A673 (cell line): ENCODE measurements around the gene GRB10. TPM values are rescaled to one million over a fixed set of nuclear protein-coding genes. Genes with fewer than 3 reads are reported as not detected.

Experiments used
- BruUV-seq: library from RNA; stranded (reverse); fragments of 400-500 nt; replicated peaks from 2 replicates; lab custom pipeline; 2021; lab: Mats Ljungman, UMichigan
- CTCF ChIA-PET: fragments of 300-600 bp; sonication (Branson Sonifier 250); formaldehyde crosslinking; loops from one replicate; lab custom pipeline; 2022; ENCODE audit warnings: antibody characterized with exemption; lab: Charles Lee
- POLR2A ChIA-PET: fragments of 300-600 bp; sonication (Branson Sonifier 250); formaldehyde crosslinking; loops from one replicate; lab custom pipeline; 2022; ENCODE audit warnings: antibody characterized with exemption; ENCODE audit not compliant: low non-redundant PET; lab: Charles Lee
- DNase-seq: peaks from one replicate; pipeline ENCODE4 v3.0.0-alpha.2; 2015; ENCODE audit warnings: low spot score
- H3K27ac ChIP-seq: fragments of 200-600 bp; sonication (generic); 2 replicates; pipeline ENCODE4 v1.5.1; 2016; ENCODE audit warnings: mixed run types, low read depth, mild to moderate bottlenecking, mixed read lengths, antibody characterized with exemption, low read length; ENCODE audit not compliant: poor library complexity, severe bottlenecking
- H3K27me3 ChIP-seq: fragments of 200-600 bp; sonication (generic); replicated peaks from 2 replicates; pipeline ENCODE4 v1.6.1; 2017; ENCODE audit warnings: mixed run types, low read depth, mild to moderate bottlenecking, mixed read lengths, antibody characterized with exemption, low read length; ENCODE audit not compliant: insufficient read depth, poor library complexity
- H3K36me3 ChIP-seq: fragments of 200-600 bp; sonication (generic); 2 replicates; pipeline ENCODE4 v1.6.1; 2016; ENCODE audit warnings: mixed run types, mild to moderate bottlenecking, mixed read lengths, antibody characterized with exemption, low read length; ENCODE audit not compliant: insufficient read depth, poor library complexity, severe bottlenecking
- H3K4me1 ChIP-seq: fragments of 200-600 bp; sonication (generic); 2 replicates; pipeline ENCODE4 v1.6.1; 2017; ENCODE audit warnings: mixed run types, mild to moderate bottlenecking, mixed read lengths, antibody characterized with exemption, low read length; ENCODE audit not compliant: insufficient read depth, poor library complexity, severe bottlenecking
- H3K4me3 ChIP-seq: fragments of 200-600 bp; sonication (generic); 2 replicates; pipeline ENCODE4 v1.5.1; 2016; ENCODE audit warnings: low read depth, mixed run types, mild to moderate bottlenecking, mixed read lengths, low read length; ENCODE audit not compliant: poor library complexity, severe bottlenecking
- H3K9me3 ChIP-seq: fragments of 200-600 bp; sonication (generic); 2 replicates; pipeline ENCODE4 v1.6.1; 2016; ENCODE audit warnings: mixed run types, low read depth, mild to moderate bottlenecking, mixed read lengths, antibody characterized with exemption, low read length; ENCODE audit not compliant: poor library complexity, severe bottlenecking
- EZH2 ChIP-seq: fragments of 200-600 bp; sonication (generic); IDR thresholded peaks from 2 replicates; pipeline ENCODE4 v1.6.1; 2017; ENCODE audit warnings: borderline replicate concordance, low read depth, mild to moderate bottlenecking, mixed read lengths, antibody characterized with exemption, low read length; ENCODE audit not compliant: poor library complexity, severe bottlenecking
- intact Hi-C: fragments of 100-400 bp; cut with micrococcal nuclease; formaldehyde crosslinking; loops from one replicate; pipeline ENCODE4 v1.10.0; 2022; ENCODE audit not compliant: unreplicated experiment
- total RNA-seq: library from RNA; stranded (reverse); gene quantifications from 2 replicates; pipeline ENCODE4 v1.2.3, GENCODE V29; 2021
- TF ChIP-seq, protein P1 (sequence below): fragments of 300-800, 200-600 bp; sonication (generic); conservative IDR thresholded peaks from 2 replicates; pipeline ENCODE4 v1.5.1; 2017; ENCODE audit warnings: low read depth, mild to moderate bottlenecking, antibody characterized with exemption, low read length, moderate library complexity, mixed read lengths

Gene GRB10
- total RNA-seq, 1 experiment from 2014 or later = 0.41 TPM

DNA sequence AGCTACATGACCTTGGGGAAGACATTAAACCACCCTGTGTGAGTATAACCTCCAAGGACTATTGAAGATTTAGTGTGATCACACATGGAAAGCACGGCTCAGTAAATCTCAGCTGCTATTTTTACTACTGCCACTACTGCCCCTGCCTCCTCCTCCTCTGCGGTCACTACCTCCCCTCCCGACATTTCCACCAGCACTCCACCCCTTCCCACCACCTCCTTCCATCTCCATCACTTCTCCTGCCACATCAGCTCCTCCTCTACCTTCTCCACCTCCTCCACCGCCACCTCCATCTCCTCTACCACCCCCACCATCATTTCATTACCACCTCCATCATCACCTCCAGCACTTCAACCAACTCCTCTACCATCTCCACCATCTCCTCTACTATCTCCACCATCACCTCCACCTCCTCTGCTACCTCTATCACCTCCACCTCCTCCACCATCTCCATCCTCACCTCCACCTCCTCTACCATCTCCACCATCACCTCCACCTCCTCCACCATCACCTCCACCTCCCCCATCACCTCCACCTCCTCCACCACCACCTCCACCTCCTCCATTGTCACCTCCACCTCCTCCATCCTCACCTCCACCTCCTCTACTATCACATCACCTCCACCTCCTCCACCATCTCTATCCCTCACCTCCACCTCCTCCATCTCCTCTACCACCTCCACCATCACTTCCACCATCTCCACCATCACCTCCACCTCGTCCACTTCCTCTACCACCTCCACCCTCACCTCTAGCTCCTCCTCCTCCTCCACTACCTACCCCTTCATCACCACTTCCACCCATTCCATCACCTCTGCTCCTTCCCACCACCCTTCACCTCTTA is 69.4 kb downstream of the GRB10 start:
- intact Hi-C loops = no loop called here
- no peak overlapping the region for H3K27ac ChIP-seq
- H3K4me1 ChIP-seq = no peaks in the 10 kb centered on the region
- H3K4me3 ChIP-seq = no peak overlapping the region
- TF ChIP-seq, protein P1, sequence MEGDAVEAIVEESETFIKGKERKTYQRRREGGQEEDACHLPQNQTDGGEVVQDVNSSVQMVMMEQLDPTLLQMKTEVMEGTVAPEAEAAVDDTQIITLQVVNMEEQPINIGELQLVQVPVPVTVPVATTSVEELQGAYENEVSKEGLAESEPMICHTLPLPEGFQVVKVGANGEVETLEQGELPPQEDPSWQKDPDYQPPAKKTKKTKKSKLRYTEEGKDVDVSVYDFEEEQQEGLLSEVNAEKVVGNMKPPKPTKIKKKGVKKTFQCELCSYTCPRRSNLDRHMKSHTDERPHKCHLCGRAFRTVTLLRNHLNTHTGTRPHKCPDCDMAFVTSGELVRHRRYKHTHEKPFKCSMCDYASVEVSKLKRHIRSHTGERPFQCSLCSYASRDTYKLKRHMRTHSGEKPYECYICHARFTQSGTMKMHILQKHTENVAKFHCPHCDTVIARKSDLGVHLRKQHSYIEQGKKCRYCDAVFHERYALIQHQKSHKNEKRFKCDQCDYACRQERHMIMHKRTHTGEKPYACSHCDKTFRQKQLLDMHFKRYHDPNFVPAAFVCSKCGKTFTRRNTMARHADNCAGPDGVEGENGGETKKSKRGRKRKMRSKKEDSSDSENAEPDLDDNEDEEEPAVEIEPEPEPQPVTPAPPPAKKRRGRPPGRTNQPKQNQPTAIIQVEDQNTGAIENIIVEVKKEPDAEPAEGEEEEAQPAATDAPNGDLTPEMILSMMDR = no peak
- no peak for TF ChIP-seq EZH2
- no peaks in the 10 kb centered on the region for H3K27me3 ChIP-seq
- H3K9me3 ChIP-seq = no peaks in the 10 kb centered on the region
- ChIA-PET POLR2A (no interaction called here), CTCF (no interaction called here)
- no TSS peak for BruUV-seq
- H3K36me3 ChIP-seq = no peaks in the 10 kb centered on the region
- no peak for DNase-seq

DNA sequence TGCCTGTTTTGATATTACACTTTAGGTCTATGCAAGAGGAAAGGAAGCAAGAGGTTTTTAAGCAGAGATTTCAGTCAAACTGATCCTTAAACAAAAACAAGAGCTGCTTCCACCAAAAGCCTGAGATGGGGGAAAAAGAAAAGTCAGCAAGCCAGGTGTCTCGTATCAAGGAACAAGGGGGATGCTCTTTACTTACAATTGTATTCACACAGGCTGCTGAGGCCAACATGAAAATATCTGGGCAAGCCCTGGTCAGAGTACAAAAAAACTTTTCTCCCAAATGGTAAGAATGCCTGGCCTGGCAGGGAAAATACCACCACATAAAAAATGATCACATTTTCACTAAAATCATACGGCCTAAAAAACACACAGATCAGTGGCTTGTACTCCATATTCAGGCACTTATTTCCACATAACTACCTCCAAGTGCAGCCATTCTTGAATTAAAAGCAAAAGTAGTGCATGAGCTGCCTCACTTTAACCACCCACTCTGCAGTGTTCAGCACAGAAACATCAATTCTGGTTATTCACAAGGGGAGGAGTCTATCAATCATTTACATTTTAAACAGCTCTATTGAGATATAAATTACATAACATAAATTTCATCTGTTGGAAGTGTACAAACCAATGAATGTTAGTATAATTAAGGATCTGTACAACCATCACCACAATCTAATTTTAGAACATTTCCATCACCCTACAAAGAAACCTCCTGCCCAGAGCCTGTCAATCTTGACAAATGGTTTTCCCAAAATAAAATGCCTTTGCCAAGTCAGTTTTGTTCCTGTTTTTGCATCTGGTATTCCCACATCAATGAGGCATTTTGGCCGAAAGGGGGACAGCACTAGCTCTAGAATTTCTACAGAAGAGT is 70.2 kb downstream of the GRB10 start:
- Histone ChIP-seq H3K9me3 (no peaks in the 10 kb centered on the region), H3K4me1 (no peaks in the 10 kb centered on the region), H3K36me3 (no peaks in the 10 kb centered on the region), H3K27ac (no peak overlapping the region), H3K4me3 (no peak overlapping the region), H3K27me3 (no peaks in the 10 kb centered on the region)
- DNase-seq = no peak
- POLR2A ChIA-PET = no interaction called here
- TF ChIP-seq EZH2 = no peak
- TF ChIP-seq, protein P1 = no peak
- BruUV-seq = no TSS peak
- intact Hi-C loops = no loop called here
- CTCF ChIA-PET = no interaction called here

DNA sequence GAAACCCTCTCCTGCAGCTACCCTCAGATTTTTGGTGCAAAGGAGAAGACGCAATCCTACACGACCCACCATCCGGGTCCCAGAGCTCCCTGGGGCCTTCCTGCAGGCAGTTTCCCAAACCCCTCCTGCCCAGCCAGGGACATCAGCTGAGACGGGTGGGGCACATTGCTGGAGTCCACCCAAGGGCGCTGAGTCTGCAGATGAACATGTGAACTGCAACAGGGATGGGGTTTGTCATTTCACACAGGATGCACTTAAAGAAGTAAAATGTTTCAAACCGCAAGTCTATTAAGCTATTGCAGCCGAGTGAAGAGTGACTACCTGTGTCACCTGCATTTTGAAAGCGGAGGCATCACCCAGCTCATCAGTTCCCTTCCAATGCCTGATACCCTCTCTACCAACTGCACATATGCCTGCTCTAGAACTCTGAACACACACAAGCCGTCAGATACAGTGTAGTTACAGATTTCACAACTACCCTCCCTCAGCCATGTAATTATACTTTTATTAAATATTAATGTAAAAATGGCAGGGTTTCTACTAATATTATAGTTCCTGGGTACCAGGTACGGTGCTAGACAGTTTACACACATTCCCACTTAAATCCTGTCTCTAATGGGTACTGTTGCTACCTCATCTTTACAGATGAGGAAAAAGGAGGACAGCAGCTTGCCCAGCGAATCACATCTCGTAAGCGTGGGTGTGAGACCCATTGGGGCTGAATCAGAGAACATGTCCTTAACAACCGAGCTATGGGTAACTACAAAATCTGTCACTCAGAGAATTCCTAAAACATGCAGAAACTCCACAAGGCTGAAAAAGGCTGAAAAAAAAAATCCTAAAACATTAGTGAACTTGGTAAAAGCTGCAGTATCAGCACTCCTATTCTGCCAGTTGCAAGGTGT is 71.2 kb downstream of the GRB10 start:
- ChIA-PET POLR2A (no interaction called here), CTCF (no interaction called here)
- Histone ChIP-seq H3K36me3 (no peaks in the 10 kb centered on the region), H3K4me1 (no peaks in the 10 kb centered on the region), H3K27ac (no peak overlapping the region), H3K9me3 (no peaks in the 10 kb centered on the region), H3K4me3 (no peak overlapping the region), H3K27me3 (no peaks in the 10 kb centered on the region)
- BruUV-seq = no TSS peak
- no peak for TF ChIP-seq EZH2
- TF ChIP-seq, protein P1 = no peak
- intact Hi-C loops = no loop called here
- DNase-seq = no peak
